Activated naive CD8-positive, alpha-beta T cell treated with anti-CD3 and anti-CD28 coated beads, Interleukin-2, amount 50 U/mL, for 24 hours (primary cell): Measurements from ENCODE around the gene DPEP3.
"Not testable (repeated sequence)": the region's sequence is repeated elsewhere in the genome, so short reads cannot be mapped to it uniquely, and the experiment has no call there.

Source experiments
- ATAC-seq: fragments of 150-1000 bp; cut with Tn5 transposase; one replicate; pipeline ENCODE4 v1.10.0; 2021
- DNase-seq: peaks from one replicate; pipeline ENCODE4 v3.0.0; 2021
- H3K27ac Mint-ChIP-seq: one replicate; pipeline ENCODE4 v1.8.0; 2021; ENCODE audit warnings: mild to moderate bottlenecking, mixed read lengths
- H3K27me3 Mint-ChIP-seq: one replicate; pipeline ENCODE4 v1.8.0; 2021; ENCODE audit warnings: mixed read lengths
- H3K36me3 Mint-ChIP-seq: one replicate; pipeline ENCODE4 v1.8.0; 2021; ENCODE audit warnings: low read depth, mixed read lengths
- H3K4me1 Mint-ChIP-seq: one replicate; pipeline ENCODE4 v1.8.0; 2021; ENCODE audit warnings: mixed read lengths
- H3K4me3 Mint-ChIP-seq: one replicate; pipeline ENCODE4 v1.8.0; 2021; ENCODE audit warnings: mild to moderate bottlenecking, moderate library complexity, mixed read lengths
- H3K9me3 Mint-ChIP-seq: one replicate; pipeline ENCODE4 v1.8.0; 2021; ENCODE audit warnings: mixed read lengths

Gene DPEP3

GRCh38 chr16:67937713-67938112 lies 42.6 kb downstream of the DPEP3 start:
- Mint-ChIP-seq H3K4me1 (peaks cover 49% of the 10 kb centered on the region), H3K27ac (peak overlapping the region; percentile 100), H3K36me3 (peaks cover 37% of the 10 kb centered on the region), H3K4me3 (peak overlapping the region; percentile 100)
- not testable (repeated sequence) for ATAC-seq, H3K27me3 Mint-ChIP-seq, H3K9me3 Mint-ChIP-seq, DNase-seq

GRCh38 chr16:67936880-67937605 lies 43.3 kb downstream of the DPEP3 start:
- Mint-ChIP-seq H3K4me3 (peak overlapping the region; percentile 100), H3K27ac (peak overlapping the region; percentile 100), H3K36me3 (peaks cover 40% of the 10 kb centered on the region), H3K9me3 (no peaks in the 10 kb centered on the region), H3K27me3 (no peaks in the 10 kb centered on the region), H3K4me1 (peaks cover 47% of the 10 kb centered on the region)
- DNase-seq, result peak; percentile 74
- peak; percentile 44 for ATAC-seq

- H3K4me3 Mint-ChIP-seq, result peak within 1 kb of the TSS; percentile 100
- H3K4me1 Mint-ChIP-seq, result peaks cover 41% of the 10 kb centered on the region
- H3K36me3 Mint-ChIP-seq, result peaks cover 41% of the 10 kb centered on the region
- no peaks in the 10 kb centered on the region for H3K9me3 Mint-ChIP-seq
- H3K27ac Mint-ChIP-seq, result peak within 1 kb of the TSS; percentile 100
- ATAC-seq (peak; percentile 11), DNase-seq (peak; percentile 61)
- no peaks in the 10 kb centered on the region for H3K27me3 Mint-ChIP-seq
Measured at GRCh38 chr16:67936124-67936879, 44.0 kb downstream of the DPEP3 start, which contains the start of gene PSMB10. PSMB10 (minus strand) TSS chr16:67936850; CDS start chr16:67936749, 101 bp downstream.

- Mint-ChIP-seq H3K4me3 (peak overlapping the region; percentile 100), H3K9me3 (no peaks in the 10 kb centered on the region), H3K27ac (peak overlapping the region; percentile 100), H3K36me3 (peaks cover 41% of the 10 kb centered on the region), H3K4me1 (peaks cover 41% of the 10 kb centered on the region), H3K27me3 (no peaks in the 10 kb centered on the region)
- peak; percentile 91 for ATAC-seq
- peak; percentile 96 for DNase-seq
Measured at GRCh38 chr16:67935402-67936123, 44.7 kb downstream of the DPEP3 start.

GRCh38 chr16:67935101-67935401 lies 45.2 kb downstream of the DPEP3 start:
- DNase-seq (no peak), ATAC-seq (no peak)
- Mint-ChIP-seq H3K27me3 (no peaks in the 10 kb centered on the region), H3K4me1 (peaks cover 36% of the 10 kb centered on the region), H3K9me3 (no peaks in the 10 kb centered on the region), H3K27ac (peak overlapping the region; percentile 100), H3K4me3 (peak overlapping the region; percentile 100), H3K36me3 (peaks cover 41% of the 10 kb centered on the region)

GRCh38 chr16:67934306-67935100 lies 45.8 kb downstream of the DPEP3 start:
- H3K4me1 Mint-ChIP-seq, result peaks cover 31% of the 10 kb centered on the region
- H3K9me3 Mint-ChIP-seq, result no peaks in the 10 kb centered on the region
- DNase-seq, result no peak
- no peaks in the 10 kb centered on the region for H3K27me3 Mint-ChIP-seq
- H3K27ac Mint-ChIP-seq, result peak overlapping the region; percentile 100
- ATAC-seq, result no peak
- H3K4me3 Mint-ChIP-seq, result peak overlapping the region; percentile 100
- peaks cover 41% of the 10 kb centered on the region for H3K36me3 Mint-ChIP-seq

- ATAC-seq, result no peak
- no peaks in the 10 kb centered on the region for H3K9me3 Mint-ChIP-seq
- H3K4me3 Mint-ChIP-seq, result peak overlapping the region; percentile 100
- peak overlapping the region; percentile 100 for H3K27ac Mint-ChIP-seq
- no peak for DNase-seq
- peaks cover 24% of the 10 kb centered on the region for H3K4me1 Mint-ChIP-seq
- H3K36me3 Mint-ChIP-seq, result peaks cover 41% of the 10 kb centered on the region
- no peaks in the 10 kb centered on the region for H3K27me3 Mint-ChIP-seq
Measured at GRCh38 chr16:67933805-67934204, 46.5 kb downstream of the DPEP3 start.

GRCh38 chr16:67932462-67932840 lies 47.8 kb downstream of the DPEP3 start:
- Mint-ChIP-seq H3K9me3 (no peaks in the 10 kb centered on the region), H3K4me3 (no peak overlapping the region), H3K27ac (peak overlapping the region; percentile 54), H3K36me3 (peaks cover 41% of the 10 kb centered on the region), H3K27me3 (no peaks in the 10 kb centered on the region), H3K4me1 (peaks cover 22% of the 10 kb centered on the region)
- ATAC-seq (no peak), DNase-seq (no peak)

GRCh38 chr16:67931712-67932461 lies 48.4 kb downstream of the DPEP3 start, which contains the start of gene CTRL:
CTRL (minus strand) TSS chr16:67931862; CDS start chr16:67931852, 10 bp downstream.
- H3K4me3 Mint-ChIP-seq, result no peak within 1 kb of the TSS
- H3K27me3 Mint-ChIP-seq, result no peaks in the 10 kb centered on the region
- DNase-seq (no peak), ATAC-seq (no peak)
- H3K4me1 Mint-ChIP-seq, result peaks cover 17% of the 10 kb centered on the region
- H3K9me3 Mint-ChIP-seq, result no peaks in the 10 kb centered on the region
- peak within 1 kb of the TSS; percentile 54 for H3K27ac Mint-ChIP-seq
- H3K36me3 Mint-ChIP-seq, result peaks cover 36% of the 10 kb centered on the region

- H3K27me3 Mint-ChIP-seq, result no peaks in the 10 kb centered on the region
- H3K4me3 Mint-ChIP-seq, result no peak overlapping the region
- H3K27ac Mint-ChIP-seq, result no peak overlapping the region
- ATAC-seq (no peak), DNase-seq (no peak)
- no peaks in the 10 kb centered on the region for H3K9me3 Mint-ChIP-seq
- H3K36me3 Mint-ChIP-seq, result peaks cover 28% of the 10 kb centered on the region
- peaks cover 15% of the 10 kb centered on the region for H3K4me1 Mint-ChIP-seq
Measured at GRCh38 chr16:67930678-67931211, 49.6 kb downstream of the DPEP3 start.

- H3K36me3 Mint-ChIP-seq, result peaks cover 22% of the 10 kb centered on the region
- no peaks in the 10 kb centered on the region for H3K9me3 Mint-ChIP-seq
- H3K27ac Mint-ChIP-seq, result no peak overlapping the region
- peaks cover 11% of the 10 kb centered on the region for H3K4me1 Mint-ChIP-seq
- H3K27me3 Mint-ChIP-seq, result no peaks in the 10 kb centered on the region
- DNase-seq (no peak), ATAC-seq (no peak)
- no peak overlapping the region for H3K4me3 Mint-ChIP-seq
Measured at GRCh38 chr16:67930191-67930590, 50.1 kb downstream of the DPEP3 start.

- peak; percentile 80 for ATAC-seq
Measured at GRCh38 chr16:67928561-67929364, 51.5 kb downstream of the DPEP3 start.

GRCh38 chr16:67928147-67928546 lies 52.2 kb downstream of the DPEP3 start:
- no peaks in the 10 kb centered on the region for H3K27me3 Mint-ChIP-seq
- no peak overlapping the region for H3K27ac Mint-ChIP-seq

More at GRCh38 chr16:67928561-67929364, 51.5 kb downstream of the DPEP3 start:
- no peak overlapping the region for H3K4me3 Mint-ChIP-seq
- H3K27me3 Mint-ChIP-seq, result no peaks in the 10 kb centered on the region
- H3K9me3 Mint-ChIP-seq, result no peaks in the 10 kb centered on the region
- peaks cover 4% of the 10 kb centered on the region for H3K4me1 Mint-ChIP-seq
- peak; percentile 84 for DNase-seq
- H3K27ac Mint-ChIP-seq, result no peak overlapping the region
- peaks cover 9% of the 10 kb centered on the region for H3K36me3 Mint-ChIP-seq

More at GRCh38 chr16:67928147-67928546, 52.2 kb downstream of the DPEP3 start:
- Mint-ChIP-seq H3K9me3 (no peaks in the 10 kb centered on the region), H3K4me1 (peaks cover 4% of the 10 kb centered on the region), H3K4me3 (no peak overlapping the region), H3K36me3 (peaks cover 6% of the 10 kb centered on the region)
- no peak for ATAC-seq
- no peak for DNase-seq
